K562 (cell line): ENCODE results near the gene LRRC15. TPM values are rescaled to one million over a fixed set of nuclear protein-coding genes. Genes with fewer than 3 reads are reported as not detected.

Experiments used
- ETV1 ChIP-seq: fragments of 450-650 bp; conservative IDR thresholded peaks from 2 replicates; pipeline ENCODE4 v1.6.1; 2016; ENCODE audit warnings: missing genetic modification characterization, control low read depth, low read depth, missing compliant biosample characterization
- MGA ChIP-seq: fragments of 450-650 bp; IDR thresholded peaks from 2 replicates; pipeline ENCODE4 v1.6.1; 2016; ENCODE audit warnings: mild to moderate bottlenecking, moderate library complexity
- SOX6 ChIP-seq: fragments of 450-650 bp; IDR thresholded peaks from 2 replicates; pipeline ENCODE4 v1.6.1; 2014; ENCODE audit warnings: mild to moderate bottlenecking
- TAF15 ChIP-seq: fragments of 200-400 bp; formaldehyde crosslinking; IDR thresholded peaks from 2 replicates; pipeline ENCODE4 v1.6.1; 2017; ENCODE audit warnings: mild to moderate bottlenecking, low read depth, low read length, moderate library complexity
- polyA plus RNA-seq, 8 experiments: library from polyadenylated mRNA; depleted of rRNA in 4 of 8; stranded (reverse) in 5 of 8; unstranded in 3 of 8; fragments of >200 nt; fragmentation: Nextera tagmentation in 2 of 8; fragmentation: Illumina TruSeq in 1 of 8; extraction: Ambion mirVana in 2 of 8; extraction: Trizol in 1 of 8; gene quantifications; 2 replicates each; pipeline versions ENCODE4 v1.2.1 to v1.2.3, GENCODE V29; 2011 to 2014; ENCODE audit warnings: inconsistent platforms in 1 of 8, missing spikeins in 1 of 8
- total RNA-seq, 7 experiments: library from RNA; depleted of rRNA in 6 of 7; stranded (reverse); fragments of >200 nt in 6 of 7; fragmentation: Illumina TruSeq in 2 of 7; extraction: Trizol in 2 of 7; gene quantifications; 2 replicates each; pipeline versions ENCODE4 v1.2.1 to v1.2.3, GENCODE V29; 2011 to 2021; ENCODE audit warnings: low replicate concordance in 1 of 7

The LRRC15 gene
- total and polyA plus RNA-seq, 9 of the 15 experiments (the other 6 are each of a cell fraction or from before 2014, with no cell fraction given): not detected

GRCh38 chr3:194384156-194384555, 14.6 kb upstream of the LRRC15 start (continued):
- TF ChIP-seq MGA: no peak
- no peak for TF ChIP-seq ETV1
- TF ChIP-seq SOX6: no peak
- no peak for TF ChIP-seq TAF15
